Kidney (tissue), 14 donors: ENCODE data around the gene CES2. TPM values are rescaled to one million over a fixed set of nuclear protein-coding genes. Genes with fewer than 3 reads are reported as not detected.

ENCODE experiments used
- DNase-seq, 5 donors: peaks; one replicate each; pipeline ENCODE4 v3.0.0-alpha.2; 2013 to 2020
- FAIRE-seq: peaks from 2 replicates; lab custom pipeline; 2012; peaks lifted over from hg19 to GRCh38; lab: Jason Lieb, UNC
- H3K27ac ChIP-seq, 2 donors: one replicate each; pipeline ENCODE4 v1.7.0; 2013; ENCODE audit warnings: low read depth in 2 of 2, low read length in 2 of 2, inconsistent platforms in 1 of 2
- H3K27me3 ChIP-seq: one replicate; pipeline ENCODE4 v1.7.1; 2013; ENCODE audit warnings: low read length, inconsistent platforms; ENCODE audit not compliant: control insufficient read depth, insufficient read depth
- H3K36me3 ChIP-seq, 3 donors: one replicate each; pipeline versions ENCODE4 v1.7.0 to v1.7.1; 2013; ENCODE audit warnings: low read length in 3 of 3, control low read depth in 1 of 3, inconsistent platforms in 1 of 3; ENCODE audit not compliant: insufficient read depth in 3 of 3, control insufficient read depth in 2 of 3
- H3K4me1 ChIP-seq, 3 donors: one replicate each; pipeline versions ENCODE4 v1.7.0 to v1.7.1; 2013; ENCODE audit warnings: low read length in 3 of 3, inconsistent platforms in 1 of 3, low read depth in 1 of 3; ENCODE audit not compliant: control insufficient read depth in 2 of 3, insufficient read depth in 2 of 3
- H3K4me3 ChIP-seq, 3 donors: one replicate each; pipeline versions ENCODE4 v1.7.0 to v1.8.1; 2013; ENCODE audit warnings: low read length in 3 of 3, control low read depth in 1 of 3, inconsistent platforms in 1 of 3
- H3K9ac ChIP-seq, 3 donors: one replicate each; pipeline versions ENCODE4 v1.7.0 to v1.7.1; 2013; ENCODE audit warnings: low read length in 3 of 3, control low read depth in 1 of 3, inconsistent platforms in 1 of 3
- H3K9me3 ChIP-seq, 3 donors: one replicate each; pipeline versions ENCODE4 v1.7.0 to v1.7.1; 2013; ENCODE audit warnings: low read length in 3 of 3, control low read depth in 1 of 3, inconsistent platforms in 1 of 3; ENCODE audit not compliant: control insufficient read depth in 2 of 3, insufficient read depth in 1 of 3
- intact Hi-C: fragments of 100-400 bp; cut with DNase I; formaldehyde crosslinking; loops from one replicate; pipeline ENCODE4 v1.11.1; 2022
- polyA plus RNA-seq: library from polyadenylated mRNA; stranded (reverse); fragments of 350-450 nt; fragmentation: Illumina TruSeq; extraction: RNeasy Lipid Tissue Mini Kit (QIAGEN cat#74804); gene quantifications from one replicate; pipeline ENCODE4 v1.2.3, GENCODE V29; 2014; ENCODE audit warnings: low read depth, low replicate concordance; ENCODE audit not compliant: insufficient read depth
- total RNA-seq: library from RNA; stranded (reverse); fragmentation: NEBNext Ultra II Directional; extraction: Animal tissue kit (Norgen Biotek cat#: 25700); gene quantifications from one replicate; pipeline ENCODE4 v1.2.1, GENCODE V29; 2021
- TF ChIP-seq, protein P1 (sequence below): IDR thresholded peaks from 3 replicates; pipeline ENCODE4 v1.5.1; 2012; ENCODE audit warnings: mild to moderate bottlenecking, moderate library complexity, borderline replicate concordance; ENCODE audit not compliant: insufficient read depth; ENCODE audit errors: extremely low read depth
- donor health status: control.
- donor health status: control.
- donor health status: control.
- donor health status: control.
- donor health status: control.
- donor health status: DM: yes; HTN: yes; CAD: no.
- donor health status: Normal renal cell carcinoma (clear cell type).

CES2 gene
- total and polyA plus RNA-seq, 2 donors from 2014 or later: 72.1 to 76.9 TPM

DNA sequence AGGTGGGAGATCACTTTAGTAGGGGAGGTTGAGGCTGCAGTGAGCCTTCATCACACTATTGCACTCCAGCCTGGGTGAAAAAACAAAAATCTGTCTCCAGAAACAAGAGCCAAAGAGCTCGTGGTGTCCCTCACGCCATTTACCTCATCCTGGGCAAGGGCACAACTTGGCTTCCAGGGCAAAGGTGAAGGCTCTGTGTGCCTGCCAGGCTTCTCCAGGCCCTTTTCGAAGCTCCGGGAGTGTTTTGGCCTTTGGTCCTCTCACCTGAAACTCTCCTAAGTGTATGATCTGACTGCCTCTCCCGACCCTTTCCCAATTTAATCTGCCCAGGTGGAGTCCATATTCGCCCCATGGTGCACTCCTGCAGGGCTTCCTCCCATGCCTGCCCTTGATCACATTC is 14.2 kb downstream of the CES2 start:
- peak overlapping the region; percentile 51 to 67 for H3K27ac ChIP-seq
- H3K9ac ChIP-seq: no peak overlapping the region
- intact Hi-C loops: no loop called here
- DNase-seq (no peak), FAIRE-seq (no peak)
- TF ChIP-seq, protein P1, sequence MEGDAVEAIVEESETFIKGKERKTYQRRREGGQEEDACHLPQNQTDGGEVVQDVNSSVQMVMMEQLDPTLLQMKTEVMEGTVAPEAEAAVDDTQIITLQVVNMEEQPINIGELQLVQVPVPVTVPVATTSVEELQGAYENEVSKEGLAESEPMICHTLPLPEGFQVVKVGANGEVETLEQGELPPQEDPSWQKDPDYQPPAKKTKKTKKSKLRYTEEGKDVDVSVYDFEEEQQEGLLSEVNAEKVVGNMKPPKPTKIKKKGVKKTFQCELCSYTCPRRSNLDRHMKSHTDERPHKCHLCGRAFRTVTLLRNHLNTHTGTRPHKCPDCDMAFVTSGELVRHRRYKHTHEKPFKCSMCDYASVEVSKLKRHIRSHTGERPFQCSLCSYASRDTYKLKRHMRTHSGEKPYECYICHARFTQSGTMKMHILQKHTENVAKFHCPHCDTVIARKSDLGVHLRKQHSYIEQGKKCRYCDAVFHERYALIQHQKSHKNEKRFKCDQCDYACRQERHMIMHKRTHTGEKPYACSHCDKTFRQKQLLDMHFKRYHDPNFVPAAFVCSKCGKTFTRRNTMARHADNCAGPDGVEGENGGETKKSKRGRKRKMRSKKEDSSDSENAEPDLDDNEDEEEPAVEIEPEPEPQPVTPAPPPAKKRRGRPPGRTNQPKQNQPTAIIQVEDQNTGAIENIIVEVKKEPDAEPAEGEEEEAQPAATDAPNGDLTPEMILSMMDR: no peak
- peaks cover 0 to 13% (median 12%) of the 10 kb centered on the region in 3 donors for H3K4me1 ChIP-seq
- peaks cover 2% of the 10 kb centered on the region for H3K27me3 ChIP-seq
- no peak overlapping the region for H3K4me3 ChIP-seq
- no peaks in the 10 kb centered on the region for H3K9me3 ChIP-seq
- H3K36me3 ChIP-seq: no peaks in the 10 kb centered on the region

DNA sequence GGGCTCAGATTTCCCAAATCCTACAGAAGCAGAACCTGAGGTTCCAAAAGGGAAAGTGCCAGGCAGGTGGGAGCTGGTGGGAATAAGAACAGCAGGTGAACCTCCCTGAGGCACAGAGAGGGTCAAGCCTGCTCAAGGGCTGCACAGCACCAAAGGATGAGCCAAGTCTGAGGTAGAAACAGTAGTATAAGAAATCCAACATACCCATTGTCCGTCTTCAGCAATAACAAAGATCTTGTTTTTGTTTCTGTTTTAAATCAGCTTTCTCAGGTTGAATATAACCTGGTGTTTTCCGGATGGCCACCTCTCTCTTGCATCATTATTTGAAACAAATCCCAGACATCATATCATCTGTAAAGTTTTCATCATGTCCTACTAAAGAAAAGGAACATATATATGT is 15.1 kb downstream of the CES2 start:
- Histone ChIP-seq H3K4me3 (peak overlapping the region in 1 of 3 donors; percentile 27), H3K9ac (no peak overlapping the region), H3K4me1 (peaks cover 0 to 13% (median 12%) of the 10 kb centered on the region in 3 donors), H3K27ac (peak overlapping the region in 1 of 2 donors; percentile 37), H3K27me3 (peaks cover 2% of the 10 kb centered on the region), H3K9me3 (no peaks in the 10 kb centered on the region), H3K36me3 (no peaks in the 10 kb centered on the region)
- DNase-seq (no peak), FAIRE-seq (no peak)
- intact Hi-C loops: no loop called here
- TF ChIP-seq, protein P1: no peak

DNA sequence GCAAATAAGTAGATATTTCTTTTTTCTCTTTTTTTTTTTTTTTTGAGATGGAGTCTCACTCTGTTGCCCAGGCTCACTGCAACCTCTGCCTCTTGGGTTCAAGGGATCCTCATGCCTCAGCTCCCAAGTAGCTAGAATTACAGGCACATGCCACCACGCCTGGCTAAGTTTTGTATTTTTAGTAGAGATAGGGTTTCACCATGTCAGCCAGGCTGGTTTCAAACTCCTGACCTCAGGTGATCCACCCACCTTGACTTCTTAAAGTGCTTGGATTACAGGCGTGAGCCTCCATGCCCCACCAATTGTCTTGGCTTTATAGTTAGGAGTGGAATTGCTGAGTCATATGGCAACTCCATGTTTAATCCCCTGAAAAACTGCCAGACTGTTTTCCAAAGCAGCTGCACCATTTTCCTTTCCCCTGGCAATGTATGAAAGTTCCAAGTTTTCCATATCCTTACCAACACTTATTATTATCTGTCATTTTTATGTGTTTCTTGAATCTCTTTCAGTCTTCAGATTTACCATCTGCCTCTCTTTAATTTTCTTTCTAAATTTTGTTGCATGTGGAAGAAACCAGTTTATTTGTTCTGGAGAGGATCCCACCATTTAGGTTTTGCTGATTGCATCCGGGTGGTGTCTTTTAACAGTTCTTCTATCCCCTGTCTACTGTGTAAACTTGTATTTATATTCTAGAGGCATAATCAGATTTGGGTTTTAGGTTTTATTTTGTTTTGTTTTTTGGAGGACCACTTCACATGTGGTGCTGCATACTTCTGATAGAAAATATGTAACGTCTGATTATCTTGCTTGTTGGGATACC is 15.9 kb downstream of the CES2 start:
- H3K36me3 ChIP-seq: no peaks in the 10 kb centered on the region
- FAIRE-seq: no peak
- H3K27me3 ChIP-seq: peaks cover 2% of the 10 kb centered on the region
- H3K9me3 ChIP-seq: no peaks in the 10 kb centered on the region
- no peak overlapping the region for H3K27ac ChIP-seq
- peaks cover 0 to 13% (median 12%) of the 10 kb centered on the region in 3 donors for H3K4me1 ChIP-seq
- peak in 2 of 5 donors; percentile 27 to 37 for DNase-seq
- intact Hi-C loops: no loop called here
- H3K9ac ChIP-seq: no peak overlapping the region
- TF ChIP-seq, protein P1: no peak
- H3K4me3 ChIP-seq: no peak overlapping the region
